Stimulated activated CD4-positive, alpha-beta T cell treated with anti-CD3 and anti-CD28 coated beads, Interleukin-4, amount 100 ng/mL, for 48 hours (primary cell): ENCODE data around the gene DIS3L2.

Source experiments
- DNase-seq, 2 donors: peaks; one replicate each; pipeline ENCODE4 v3.0.0-alpha.2; 2020; ENCODE audit warnings: low read depth in 2 of 2

Gene DIS3L2

GRCh38 chr2:231951452-231952035 is 10.0 kb upstream of the DIS3L2 start:
- no peak for DNase-seq

- no peak for DNase-seq
Measured at GRCh38 chr2:231955758-231956472, 5.6 kb upstream of the DIS3L2 start.

GRCh38 chr2:231957913-231958763 is 3.4 kb upstream of the DIS3L2 start:
- no peak for DNase-seq

- DNase-seq = no peak
Measured at GRCh38 chr2:231960810-231961348, 634 bp upstream of the DIS3L2 start.

- DNase-seq = no peak
Measured at GRCh38 chr2:231965102-231965501, 3.6 kb downstream of the DIS3L2 start.

GRCh38 chr2:231966886-231967285 is 5.4 kb downstream of the DIS3L2 start:
- DNase-seq = no peak

- no peak for DNase-seq
Measured at GRCh38 chr2:231968820-231969219, 7.3 kb downstream of the DIS3L2 start.

- DNase-seq = no peak
Measured at GRCh38 chr2:231970461-231970860, 8.9 kb downstream of the DIS3L2 start.

GRCh38 chr2:231975001-231975400 is 13.5 kb downstream of the DIS3L2 start:
- no peak for DNase-seq

- DNase-seq = no peak
Measured at GRCh38 chr2:231977430-231977829, 15.9 kb downstream of the DIS3L2 start.

- DNase-seq = no peak
Measured at GRCh38 chr2:231984992-231985391, 23.5 kb downstream of the DIS3L2 start.

- DNase-seq = no peak
Measured at GRCh38 chr2:231985823-231986261, 24.3 kb downstream of the DIS3L2 start.

GRCh38 chr2:231987124-231987727 is 25.7 kb downstream of the DIS3L2 start:
- DNase-seq = no peak

GRCh38 chr2:231988179-231988866 is 26.8 kb downstream of the DIS3L2 start:
- DNase-seq = no peak

- DNase-seq = no peak
Measured at GRCh38 chr2:231991664-231992063, 30.2 kb downstream of the DIS3L2 start.

GRCh38 chr2:231992888-231993287 is 31.4 kb downstream of the DIS3L2 start:
- DNase-seq = no peak

GRCh38 chr2:231996797-231997540 is 35.5 kb downstream of the DIS3L2 start:
- DNase-seq = no peak

- DNase-seq = no peak
Measured at GRCh38 chr2:231998046-231998445, 36.5 kb downstream of the DIS3L2 start.

GRCh38 chr2:232000439-232000838 is 38.9 kb downstream of the DIS3L2 start:
- no peak for DNase-seq

GRCh38 chr2:232001073-232001472 is 39.6 kb downstream of the DIS3L2 start:
- DNase-seq = no peak

GRCh38 chr2:232006253-232006652 is 44.7 kb downstream of the DIS3L2 start:
- no peak for DNase-seq
